GM19468 (cell line): ENCODE results near the gene DMD.

ENCODE experiments used
- ATAC-seq: cut with Tn5 transposase; IDR thresholded peaks from one replicate; pipeline ENCODE4 v1.9.1; 2021; ENCODE audit warnings: mild to moderate bottlenecking, moderate library complexity, moderate number of reproducible peaks; ENCODE audit not compliant: unreplicated experiment; ENCODE audit errors: extremely low read depth

Gene DMD

GRCh38 chrX:32139476-32139875 is 1071.9 kb downstream of the DMD start:
- no peak for ATAC-seq

- ATAC-seq: no peak
Observed at GRCh38 chrX:32137525-32137924, 1073.8 kb downstream of the DMD start.

DNA sequence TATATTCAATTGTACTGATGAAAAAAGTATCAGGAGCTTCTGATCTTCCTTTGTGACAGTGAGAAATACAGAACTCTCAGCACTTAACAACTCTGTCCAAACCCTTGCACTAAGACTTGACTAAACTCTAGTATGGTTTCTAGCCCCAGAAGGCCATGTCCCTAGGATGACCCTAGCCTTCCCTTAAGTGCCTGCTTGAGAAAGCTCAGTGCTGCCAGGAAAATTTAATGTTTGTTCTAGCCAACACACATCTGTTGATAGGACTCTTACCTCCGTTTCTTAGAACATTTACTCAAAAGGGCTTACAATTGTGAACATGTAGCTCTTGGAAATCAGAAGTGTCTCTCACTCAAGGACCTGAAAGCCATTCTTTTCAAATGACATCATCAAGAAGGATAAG is 1084.4 kb downstream of the DMD start:
- ATAC-seq: no peak

DNA sequence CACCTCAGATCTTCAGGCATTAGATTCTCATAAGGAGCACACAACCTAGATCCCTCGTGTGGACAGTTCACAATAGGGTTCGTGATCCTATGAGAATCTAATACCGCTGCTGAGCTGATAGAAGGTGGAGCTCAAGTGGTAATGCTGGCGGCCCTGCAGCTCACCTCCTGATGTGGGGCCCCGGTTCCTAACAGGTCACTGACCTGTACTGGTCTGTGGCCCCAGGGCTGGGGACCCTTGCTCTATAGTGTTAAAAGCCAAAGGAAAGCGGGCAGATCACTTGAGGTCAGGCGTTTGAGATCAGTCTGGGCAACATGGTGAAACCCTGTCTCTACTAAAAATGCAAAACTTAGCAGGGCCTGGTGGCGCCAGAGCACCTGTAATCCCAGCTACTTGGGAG is 1092.5 kb downstream of the DMD start:
- no peak for ATAC-seq

DNA sequence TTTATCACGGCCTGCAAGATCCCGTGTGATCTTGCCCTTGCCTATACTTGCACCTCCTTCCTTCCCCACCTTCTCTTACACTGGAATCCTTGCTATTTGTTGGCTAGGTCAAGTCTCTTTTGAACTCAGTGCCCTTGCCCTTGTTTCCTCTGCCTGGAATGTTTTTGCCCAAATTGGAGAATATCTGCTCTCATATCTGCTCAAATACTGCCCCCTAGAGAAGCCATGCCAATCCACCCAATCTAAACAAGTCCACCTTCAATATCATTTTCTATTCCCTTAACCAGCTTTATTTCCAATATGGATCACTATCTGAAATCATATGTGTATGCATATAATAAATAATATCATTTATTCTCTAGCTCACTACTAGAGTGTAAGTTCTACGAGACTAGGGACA is 1095.3 kb downstream of the DMD start:
- ATAC-seq: no peak

DNA sequence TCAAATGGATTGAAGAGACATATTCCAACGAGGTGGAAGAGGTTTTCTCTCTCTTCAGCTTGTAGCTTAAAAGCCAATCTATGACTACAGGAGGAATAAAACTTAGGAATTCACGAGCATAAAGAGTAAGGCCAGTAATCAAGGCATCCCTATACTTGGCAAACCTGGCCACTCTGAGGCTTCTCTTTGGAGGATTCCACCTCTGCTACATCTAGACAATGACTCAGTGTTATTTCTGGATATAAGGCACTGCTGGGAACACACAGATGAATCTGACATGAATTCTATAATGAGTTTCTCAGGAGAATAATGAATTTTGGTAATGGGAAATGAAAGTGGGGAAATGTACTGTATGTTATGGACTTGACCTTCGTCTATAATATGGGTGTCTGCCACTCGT is 1123.7 kb downstream of the DMD start:
- no peak for ATAC-seq

- no peak for ATAC-seq
Observed at GRCh38 chrX:32084757-32085156, 1126.6 kb downstream of the DMD start.

DNA sequence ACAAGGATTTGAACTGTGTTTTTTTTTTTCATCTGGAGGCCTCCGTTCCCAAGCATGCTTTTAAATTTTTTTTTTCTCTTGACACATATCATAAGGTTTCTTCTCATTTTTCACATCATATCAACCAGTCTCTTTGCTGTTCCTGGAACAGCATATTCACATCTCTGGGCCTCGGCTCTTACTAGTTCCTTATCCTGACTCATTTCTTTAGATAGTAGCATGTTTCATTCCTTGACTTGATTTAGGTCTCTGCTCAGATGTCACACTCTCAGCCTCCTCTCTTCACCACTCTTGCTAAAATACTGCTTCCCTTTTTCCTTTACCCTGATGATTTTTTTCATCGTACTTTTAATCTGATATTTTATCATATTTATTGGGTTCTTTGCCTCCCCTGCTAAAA is 1163.1 kb downstream of the DMD start:
- no peak for ATAC-seq

DNA sequence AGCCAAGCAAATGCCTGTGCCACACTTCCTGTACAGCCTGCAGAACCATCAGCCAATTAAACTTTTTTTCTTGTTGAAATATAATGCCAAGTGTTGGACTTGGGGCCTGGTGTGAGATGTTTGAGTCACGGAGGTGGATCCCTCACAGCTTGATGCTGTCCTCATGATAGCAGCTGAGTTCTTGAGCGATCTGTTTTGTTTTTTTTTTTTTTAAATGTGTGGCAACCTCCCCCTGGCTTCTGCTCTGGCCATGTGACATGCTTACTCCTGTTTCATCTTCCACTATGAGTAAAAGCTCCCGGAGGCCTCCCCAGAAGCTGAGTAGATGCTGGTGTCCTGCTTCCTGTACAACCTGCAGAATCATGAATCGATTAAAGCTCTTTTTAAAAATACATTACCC is 1166.2 kb downstream of the DMD start:
- no peak for ATAC-seq

DNA sequence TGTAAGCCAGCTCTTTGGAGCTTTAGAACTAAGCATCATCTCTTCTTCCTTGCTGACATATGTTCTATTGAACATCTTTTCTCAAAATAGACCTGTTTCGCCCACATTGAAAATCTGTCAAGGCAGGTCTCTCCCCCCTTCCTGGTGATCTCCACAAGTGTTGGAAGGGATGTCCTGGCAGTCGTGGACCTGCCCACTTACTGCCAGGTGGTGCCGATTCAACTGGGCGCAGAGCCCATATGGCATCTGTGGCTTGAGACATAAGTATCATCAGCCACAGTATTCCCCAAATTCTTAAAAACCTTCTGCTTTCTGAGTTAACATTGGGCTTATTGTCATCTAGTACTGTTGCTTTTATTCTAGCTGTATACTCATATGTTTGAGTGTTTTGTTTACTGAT is 1170.2 kb downstream of the DMD start:
- no peak for ATAC-seq

- no peak for ATAC-seq
Observed at GRCh38 chrX:32026772-32027171, 1184.6 kb downstream of the DMD start.

DNA sequence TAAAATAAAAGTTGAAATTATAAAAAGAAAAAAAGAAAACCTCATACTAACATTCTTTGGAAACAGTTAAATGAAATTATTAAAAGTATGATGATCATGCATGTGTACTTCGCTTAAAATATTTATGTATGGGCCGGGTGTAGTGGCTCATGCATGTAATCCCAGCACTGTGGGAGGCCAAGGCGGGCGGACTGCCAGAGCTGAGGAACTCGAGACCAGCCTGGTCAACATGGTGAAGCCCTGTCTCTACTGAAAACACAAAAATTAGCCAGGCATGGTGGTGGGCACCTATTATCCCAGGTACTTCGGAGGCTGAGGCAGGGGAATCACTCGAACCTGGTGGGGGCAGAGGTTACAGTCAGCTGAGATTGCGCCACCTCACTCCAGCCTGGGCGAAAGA is 1187.3 kb downstream of the DMD start:
- ATAC-seq: no peak

DNA sequence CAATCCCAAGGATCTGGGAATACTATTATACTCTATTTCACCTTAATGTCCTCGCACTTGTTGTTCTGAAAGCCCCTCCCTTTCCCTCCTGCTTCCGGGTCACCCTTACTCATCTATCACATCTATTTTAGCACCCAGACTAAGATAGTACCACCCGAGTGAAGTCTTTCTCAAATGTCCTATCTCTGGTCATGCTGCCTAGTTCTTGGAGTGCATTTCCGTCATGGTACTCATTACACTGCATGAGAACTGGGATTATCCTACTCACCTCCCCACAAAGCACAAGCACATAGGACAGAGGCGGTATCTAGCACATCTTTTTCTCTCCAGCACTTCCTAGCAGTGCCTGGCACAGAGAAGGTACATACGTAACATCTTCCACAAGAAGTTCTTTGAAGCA is 1195.2 kb downstream of the DMD start:
- ATAC-seq: no peak

DNA sequence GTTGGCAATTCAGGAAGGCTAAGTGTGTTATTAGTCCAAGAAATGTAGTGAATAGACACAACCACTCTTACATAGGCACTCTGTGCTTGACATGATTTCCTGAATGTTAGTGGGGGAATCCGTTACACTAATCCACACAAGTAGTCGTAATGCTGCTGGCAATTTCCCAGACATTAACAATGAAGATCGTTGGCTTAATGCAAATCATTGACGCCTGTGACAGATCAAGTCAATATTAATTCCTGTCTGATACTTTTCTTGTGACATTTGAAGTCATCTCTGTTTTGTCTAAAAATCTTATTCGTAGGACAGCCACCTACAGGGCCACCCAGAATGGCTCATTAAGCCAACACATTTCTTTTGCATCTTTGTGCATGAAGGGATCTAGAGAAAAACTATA is 1200.4 kb downstream of the DMD start:
- ATAC-seq: no peak

- no peak for ATAC-seq
Observed at GRCh38 chrX:32010212-32010611, 1201.1 kb downstream of the DMD start.

DNA sequence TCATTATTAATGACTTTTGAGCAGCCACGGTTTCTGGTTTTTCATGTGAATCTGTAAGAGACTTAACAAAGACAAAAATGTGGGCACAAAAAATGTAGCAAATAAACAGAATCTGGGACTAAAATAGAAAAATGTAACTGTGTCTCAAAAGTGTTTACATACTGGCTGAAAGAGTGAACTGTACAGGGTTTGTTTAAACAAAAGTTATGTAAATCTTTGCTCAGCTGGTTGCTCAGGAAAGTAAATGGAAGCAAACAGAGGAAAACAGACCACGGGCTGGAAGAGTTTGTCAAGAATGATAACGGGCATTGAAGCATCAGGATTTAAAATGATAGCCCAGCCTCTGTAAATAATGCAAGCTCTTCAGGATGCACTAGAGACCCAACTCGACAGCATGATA is 1217.7 kb downstream of the DMD start:
- no peak for ATAC-seq

GRCh38 chrX:31988975-31989374 is 1222.4 kb downstream of the DMD start:
- ATAC-seq: no peak

GRCh38 chrX:31981546-31982062 is 1229.7 kb downstream of the DMD start:
- no peak for ATAC-seq

DNA sequence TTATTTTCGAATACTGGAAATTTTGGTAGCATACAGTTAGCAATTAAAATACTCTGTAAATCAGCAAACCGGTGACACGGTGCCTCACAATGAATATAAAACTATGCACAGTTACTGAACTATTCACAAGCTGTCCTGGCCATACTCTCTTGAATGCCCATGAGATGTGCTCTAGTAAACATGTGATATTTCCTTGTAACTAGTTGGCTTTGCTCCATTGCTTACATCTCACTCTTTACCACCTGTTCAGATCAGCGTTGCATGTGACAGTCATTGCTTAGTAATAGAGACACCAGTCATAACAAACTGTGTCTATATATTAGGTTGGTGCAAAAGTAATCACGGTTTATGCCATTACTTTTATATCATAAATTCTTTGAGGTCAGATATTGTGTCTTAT is 1241.6 kb downstream of the DMD start:
- ATAC-seq: no peak

GRCh38 chrX:31962256-31962655 is 1249.1 kb downstream of the DMD start:
- no peak for ATAC-seq

DNA sequence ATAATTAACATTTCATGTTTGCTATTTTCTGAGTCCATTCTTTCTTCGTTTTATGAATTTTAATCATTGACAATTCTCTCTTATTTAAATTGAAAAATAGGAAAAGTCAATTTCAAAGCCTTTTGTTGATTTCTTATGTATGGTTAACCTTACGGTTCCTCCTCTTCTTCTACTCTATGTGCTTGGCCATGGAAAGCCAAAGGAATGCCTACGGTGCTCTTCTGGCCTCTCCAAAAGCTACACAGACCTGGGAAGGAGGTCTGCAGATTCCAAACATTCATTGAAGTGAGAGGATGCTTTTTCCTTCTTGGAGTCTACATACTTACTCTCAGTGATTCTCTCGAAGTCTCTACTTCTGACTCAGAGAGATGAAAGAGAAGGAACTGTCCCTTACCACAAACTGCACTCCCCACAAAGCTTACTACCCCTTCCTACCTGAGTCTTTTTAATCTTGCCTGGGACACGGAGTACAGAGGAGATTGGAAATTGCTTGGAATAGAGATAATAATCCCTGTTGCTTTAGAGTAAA is 1276.4 kb downstream of the DMD start:
- no peak for ATAC-seq

DNA sequence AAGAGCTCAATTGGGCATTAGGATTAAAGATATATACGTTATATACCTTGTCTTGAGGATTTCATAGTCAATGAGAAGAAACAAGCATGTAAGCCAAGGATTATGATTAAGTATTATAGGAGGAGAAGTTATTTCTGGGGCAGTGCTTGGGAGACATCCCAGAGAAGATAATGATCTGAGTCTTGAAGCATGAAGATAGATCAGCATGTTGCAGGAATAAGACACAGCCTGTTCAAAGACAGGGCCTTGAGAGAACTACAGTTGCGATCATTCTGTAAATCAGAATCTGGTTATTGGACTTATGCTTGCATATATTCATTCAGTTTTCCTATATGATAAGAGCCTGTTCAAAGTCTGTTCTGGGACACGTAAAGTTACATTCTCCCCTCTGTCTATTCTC is 1277.3 kb downstream of the DMD start:
- no peak for ATAC-seq

GRCh38 chrX:31932769-31933168 is 1278.6 kb downstream of the DMD start:
- ATAC-seq: no peak
